GM19467 (cell line): ENCODE measurements around the gene ELMO1.
"Not testable (repeated sequence)": the region's sequence is repeated elsewhere in the genome, so short reads cannot be mapped to it uniquely, and the experiment has no call there.

Experiments
- ATAC-seq: cut with Tn5 transposase; IDR thresholded peaks from one replicate; pipeline ENCODE4 v1.9.1; 2021; ENCODE audit warnings: mild to moderate bottlenecking, moderate library complexity; ENCODE audit not compliant: unreplicated experiment

ELMO1 gene

GRCh38 chr7:37150180-37150579, 298.5 kb downstream of the ELMO1 start:
- ATAC-seq, result no peak

- ATAC-seq, result no peak
These were observed 298.9 kb downstream of the ELMO1 start for GRCh38 chr7:37149773-37150124.

- no peak for ATAC-seq
These were observed 299.5 kb downstream of the ELMO1 start for GRCh38 chr7:37149051-37149772.

- ATAC-seq, result no peak
These were observed 303.0 kb downstream of the ELMO1 start for GRCh38 chr7:37145682-37146081.

GRCh38 chr7:37144423-37144822, 304.2 kb downstream of the ELMO1 start:
- ATAC-seq, result no peak

- no peak for ATAC-seq
These were observed 305.7 kb downstream of the ELMO1 start for GRCh38 chr7:37142958-37143357.

GRCh38 chr7:37141742-37142141, 306.9 kb downstream of the ELMO1 start:
- ATAC-seq, result no peak

- ATAC-seq, result not testable (repeated sequence)
These were observed 314.8 kb downstream of the ELMO1 start for GRCh38 chr7:37133902-37134301.

- ATAC-seq, result no peak
These were observed 316.8 kb downstream of the ELMO1 start for GRCh38 chr7:37131855-37132254.

- no peak for ATAC-seq
These were observed 319.6 kb downstream of the ELMO1 start for GRCh38 chr7:37129035-37129425.

GRCh38 chr7:37128327-37129034, 320.2 kb downstream of the ELMO1 start:
- no peak for ATAC-seq

- ATAC-seq, result no peak
These were observed 329.3 kb downstream of the ELMO1 start for GRCh38 chr7:37119296-37119860.

- no peak for ATAC-seq
These were observed 330.7 kb downstream of the ELMO1 start for GRCh38 chr7:37118004-37118403.

GRCh38 chr7:37117292-37117691, 331.4 kb downstream of the ELMO1 start:
- no peak for ATAC-seq

GRCh38 chr7:37116093-37116701, 332.5 kb downstream of the ELMO1 start:
- ATAC-seq, result no peak

- ATAC-seq, result no peak
These were observed 334.9 kb downstream of the ELMO1 start for GRCh38 chr7:37113661-37114355.

GRCh38 chr7:37112876-37113275, 335.8 kb downstream of the ELMO1 start:
- no peak for ATAC-seq

GRCh38 chr7:37112218-37112617, 336.4 kb downstream of the ELMO1 start:
- ATAC-seq, result no peak

- no peak for ATAC-seq
These were observed 337.2 kb downstream of the ELMO1 start for GRCh38 chr7:37111459-37111858.

- ATAC-seq, result no peak
These were observed 337.8 kb downstream of the ELMO1 start for GRCh38 chr7:37110660-37111424.
